ENCODE measurements around the gene SMAP2.

DNA sequence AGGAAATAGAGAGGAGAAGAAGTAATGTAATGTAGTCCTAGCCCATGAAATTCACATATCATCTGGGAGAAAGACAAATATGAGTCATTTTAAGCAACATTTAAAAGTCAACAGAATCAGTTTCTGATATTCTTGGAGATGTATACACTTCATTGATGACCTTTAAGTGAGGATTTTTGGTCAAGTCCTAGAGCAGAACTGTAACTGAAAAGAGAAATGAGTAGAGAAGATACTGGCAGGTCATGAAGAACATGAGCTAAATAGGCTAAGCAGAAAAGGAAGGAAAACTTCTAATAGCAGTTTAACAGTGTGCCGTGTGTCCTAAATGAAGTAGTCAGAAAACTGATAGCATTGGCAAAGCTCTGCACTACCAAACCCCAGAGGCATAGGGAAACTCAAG is 81.3 kb downstream of the SMAP2 start:
- TF ChIP-seq POLR2A (IDR thresholded peaks at IDR 0.05; ENCODE audit: low read depth, low read length) (no peak), POLR2AphosphoS5 (IDR thresholded peaks at IDR 0.05; ENCODE audit: low read depth, low read length) (no peak), POU2F2 (IDR thresholded peaks at IDR 0.05; ENCODE audit: low read depth, low read length) (no peak), SPI1 (IDR thresholded peaks at IDR 0.05; ENCODE audit: low read depth, low read length) (no peak)
